T-helper 2 cell treated with Interferon-gamma antibody and Interleukin-4, amounts not matched to agents 100 ng/mL and 5 ng/mL, for 36 hours (primary cell): ENCODE measurements around the gene FLOT2. TPM values are rescaled to one million over a fixed set of nuclear protein-coding genes. Genes with fewer than 3 reads are reported as not detected.
"Not testable (repeated sequence)": the region's sequence is repeated elsewhere in the genome, so short reads cannot be mapped to it uniquely, and the experiment has no call there.

Experiments
- intact Hi-C: fragments of 100-400 bp; cut with micrococcal nuclease; formaldehyde crosslinking; loops from one replicate; pipeline ENCODE4 v1.15.1; 2023
- total RNA-seq: library from RNA; stranded (reverse); gene quantifications from 2 replicates; pipeline ENCODE4 v1.2.3, GENCODE V29; 2022

The FLOT2 gene
- total RNA-seq, 1 donor from 2014 or later, result 207 TPM

DNA sequence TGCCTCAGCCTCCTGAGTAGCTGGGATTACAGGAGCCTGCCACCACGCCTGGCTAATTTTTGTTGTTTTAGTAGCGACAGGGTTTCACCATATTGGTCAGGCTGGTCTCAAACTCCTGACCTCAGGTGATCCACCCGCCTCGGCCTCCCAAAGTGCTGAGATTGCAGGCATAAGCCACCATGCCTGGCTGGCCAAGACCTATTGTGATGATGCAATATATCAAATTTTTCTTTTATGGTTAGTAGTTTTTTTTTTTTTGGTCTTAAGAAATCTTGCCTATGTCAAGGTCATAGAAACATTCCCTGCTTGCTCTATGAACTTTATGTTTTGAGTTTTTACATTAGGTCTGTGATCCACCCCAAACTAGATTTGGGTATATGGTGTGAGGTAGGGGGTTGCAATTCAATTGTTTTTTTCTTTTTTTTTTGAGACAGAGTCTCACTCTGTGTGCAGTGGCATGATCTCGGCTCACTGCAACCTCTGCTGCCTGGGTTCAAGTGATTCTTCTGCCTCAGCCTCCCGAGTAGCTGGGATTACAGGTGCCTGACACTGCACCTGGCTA lies 20.3 kb downstream of the FLOT2 start:
- intact Hi-C loops, result not testable (repeated sequence)

DNA sequence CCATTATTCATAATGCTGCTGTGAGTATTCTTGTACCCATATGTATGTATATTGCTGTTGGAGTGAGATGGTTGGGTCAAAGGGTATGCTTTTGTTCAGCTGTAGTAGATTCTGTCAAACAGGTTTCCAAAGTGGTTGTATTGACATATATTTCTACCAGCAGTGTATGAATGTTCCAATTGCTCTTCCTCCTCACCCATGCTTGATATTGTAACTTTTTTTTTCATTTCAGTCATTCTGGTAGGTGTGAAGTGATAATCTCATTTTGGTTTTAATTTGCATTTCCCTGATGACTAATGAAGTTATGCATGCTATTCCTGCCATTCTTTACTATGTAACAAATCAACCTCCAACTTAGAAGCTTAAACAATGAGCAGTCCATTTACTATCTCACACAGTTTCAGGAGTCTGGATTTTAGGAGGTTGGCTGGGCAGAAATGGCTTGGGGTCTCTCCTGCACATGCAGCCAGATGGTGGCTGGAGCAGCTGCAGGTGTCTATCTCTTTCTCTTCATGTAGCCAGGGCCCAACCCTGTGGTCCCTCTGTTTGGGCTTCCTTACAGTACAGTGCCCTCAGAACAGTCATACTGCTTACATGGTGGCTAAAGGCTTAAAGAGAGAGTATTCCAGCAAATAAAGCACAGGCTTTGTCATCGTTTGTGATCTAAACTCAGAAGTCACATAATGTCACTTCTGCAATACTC lies 21.5 kb downstream of the FLOT2 start:
- intact Hi-C loops, result no loop called here

DNA sequence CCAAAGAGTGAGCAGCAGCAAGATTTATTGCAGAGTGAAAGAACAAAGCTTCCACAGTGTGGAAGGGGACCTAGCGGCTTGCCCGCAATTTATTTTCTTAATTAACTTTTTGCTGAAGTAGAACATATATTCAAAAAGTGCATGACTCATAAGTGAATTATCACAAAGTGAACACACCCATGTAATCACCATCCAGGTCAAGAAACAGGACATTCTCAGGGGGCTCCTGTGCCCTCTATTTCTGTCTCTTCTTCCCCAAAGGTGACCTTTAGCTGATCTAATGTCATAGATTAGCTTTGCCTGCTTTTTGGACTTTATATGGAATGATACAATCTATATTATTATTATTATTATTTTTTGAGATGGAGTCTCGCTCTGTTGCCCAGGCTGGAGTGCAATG lies 22.8 kb downstream of the FLOT2 start:
- intact Hi-C loops, result no loop called here

DNA sequence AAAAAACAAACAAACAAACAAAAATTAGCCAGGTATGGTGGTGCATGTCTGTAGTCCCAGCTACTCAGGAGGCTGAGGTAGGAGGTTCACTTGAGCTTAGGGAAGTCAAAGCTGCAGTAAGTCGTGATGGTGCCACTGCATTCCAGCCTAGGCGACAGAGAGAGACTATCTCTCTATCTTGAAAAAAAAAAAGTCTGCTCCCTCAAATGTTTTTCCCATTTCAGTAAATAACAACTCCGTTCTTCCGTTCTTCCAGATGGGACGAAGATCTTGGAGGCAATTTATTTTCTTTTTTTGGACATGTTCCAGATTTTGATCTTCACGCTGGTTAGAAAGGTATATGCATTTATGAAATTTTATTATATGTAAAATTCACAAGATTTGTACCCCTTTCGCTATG lies 23.7 kb downstream of the FLOT2 start:
- intact Hi-C loops, result no loop called here

DNA sequence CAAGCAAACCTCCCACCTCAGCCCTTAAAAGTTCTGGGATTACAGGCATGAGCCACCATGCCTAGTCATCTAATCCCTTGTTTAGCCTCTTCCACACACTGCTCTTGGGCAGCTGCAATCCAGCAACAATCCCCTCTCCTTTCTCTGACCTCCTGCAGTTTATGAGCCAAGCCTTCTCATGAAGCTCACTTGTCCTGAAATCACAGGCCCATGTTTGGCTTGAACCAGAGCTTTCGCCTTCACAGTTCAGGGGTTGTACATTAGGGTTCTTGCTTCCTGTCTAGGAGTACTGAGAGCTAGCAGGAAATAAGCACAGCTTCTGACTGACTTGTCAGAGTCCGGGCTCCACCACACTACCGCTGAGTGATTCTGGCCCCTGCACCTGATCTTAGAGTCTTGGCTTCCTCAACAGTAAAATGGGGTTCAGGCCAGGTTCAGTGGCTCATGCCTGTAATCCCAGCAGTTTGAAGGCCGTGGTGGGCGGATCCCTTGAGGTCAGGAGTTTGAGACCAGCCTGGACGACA lies 26.4 kb downstream of the FLOT2 start:
- intact Hi-C loops, result loop anchor here (2.0 kb wide), 1 partner anchor 16 kb away; the partner anchor contains the start of gene ERAL1

DNA sequence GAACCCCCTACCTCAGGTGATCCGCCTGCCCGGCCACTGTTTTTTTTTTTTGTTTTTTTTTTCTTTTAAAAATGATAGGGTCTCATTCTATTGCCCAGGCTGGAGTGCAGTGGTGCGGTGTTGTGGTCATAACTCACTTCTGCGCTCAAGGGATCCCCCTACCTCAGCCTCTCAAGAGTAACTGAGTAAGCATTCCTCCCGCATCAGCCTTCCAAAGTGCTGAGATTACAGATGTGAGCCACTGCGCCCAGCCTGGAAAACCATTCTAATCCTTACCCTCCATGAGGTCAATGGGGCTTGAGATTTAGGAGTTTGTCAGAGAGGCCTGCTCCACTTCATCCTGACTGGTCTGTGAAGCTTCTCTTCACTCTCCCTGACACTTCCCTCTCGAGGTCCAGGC lies 30.3 kb downstream of the FLOT2 start:
- intact Hi-C loops, result no loop called here

DNA sequence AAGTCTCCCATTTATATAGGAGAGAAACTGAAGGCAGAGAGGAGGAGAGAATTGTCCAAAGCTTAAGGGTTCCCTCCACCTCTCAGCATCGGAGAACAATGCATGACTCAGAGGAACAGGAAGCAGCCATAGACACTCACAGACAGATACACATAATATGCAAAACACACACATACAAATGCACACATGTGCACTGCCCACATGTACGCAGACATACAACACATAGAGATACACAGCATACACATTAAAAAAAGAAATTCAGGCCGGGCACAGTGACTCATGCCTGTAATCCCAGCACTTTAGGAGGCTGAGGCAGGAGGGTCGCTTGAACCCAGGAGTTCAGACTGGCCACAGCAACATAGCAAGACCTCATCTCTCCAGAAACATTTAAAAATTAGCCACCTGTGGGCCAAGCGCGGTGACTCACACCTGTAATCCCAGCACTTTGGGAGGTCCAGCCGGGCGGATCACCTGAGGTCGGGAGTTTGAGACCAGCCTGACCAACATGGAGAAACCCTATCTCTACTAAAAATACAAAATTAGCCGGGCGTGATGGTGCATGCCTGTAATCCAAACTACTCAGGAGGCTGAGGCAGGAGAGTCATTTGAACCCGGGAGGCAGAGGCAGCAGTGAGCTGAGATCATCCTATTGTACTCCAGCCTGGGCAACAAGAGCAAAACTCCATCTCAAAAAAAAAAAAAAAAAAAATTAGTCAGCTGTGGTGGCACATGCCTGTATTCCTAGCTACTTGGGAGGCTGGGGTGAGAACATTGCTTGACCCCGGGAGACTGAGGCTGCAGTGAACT lies 31.4 kb downstream of the FLOT2 start:
- intact Hi-C loops, result no loop called here

DNA sequence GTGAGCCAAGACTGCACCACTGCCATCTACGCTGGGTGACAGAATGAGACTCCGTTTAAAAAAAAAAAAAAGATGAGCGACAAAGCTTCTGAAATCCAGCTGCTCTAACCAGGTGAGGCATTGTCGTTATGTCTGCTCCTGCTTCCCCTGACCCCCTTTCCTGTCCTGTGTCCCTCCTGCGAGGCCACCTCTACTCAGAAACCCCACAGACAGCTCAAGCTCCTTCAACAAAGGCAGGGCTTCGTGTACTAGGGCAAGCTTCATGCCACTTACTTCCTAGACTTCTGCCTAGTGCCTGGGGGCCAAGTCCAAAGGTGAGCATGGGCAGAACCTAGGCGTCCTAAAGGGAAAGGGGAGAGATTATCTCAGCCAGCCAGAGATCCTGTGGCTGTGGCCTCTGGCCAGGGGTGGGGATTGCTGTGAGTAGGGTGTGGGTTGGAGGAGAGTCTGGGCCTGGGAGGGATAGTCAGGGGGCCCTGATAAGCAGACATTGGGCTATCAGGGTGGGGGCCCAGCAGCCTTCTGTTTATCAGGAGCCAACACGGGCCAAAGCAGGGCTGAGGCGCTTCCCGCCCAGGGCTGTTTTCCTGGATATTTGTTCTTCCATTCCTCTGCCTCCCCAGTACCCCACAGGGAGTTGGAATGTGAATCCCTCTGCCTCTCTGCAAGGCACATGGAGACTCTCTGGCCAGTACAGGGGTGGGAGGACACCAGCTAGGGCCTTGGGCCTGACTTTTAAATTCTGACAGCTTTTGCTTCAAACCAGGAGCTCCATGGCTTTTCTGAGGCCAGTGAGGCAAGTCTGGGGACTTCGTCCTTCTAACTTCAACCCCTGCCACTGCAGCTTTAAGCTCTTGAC lies 32.3 kb downstream of the FLOT2 start:
- intact Hi-C loops, result no loop called here

DNA sequence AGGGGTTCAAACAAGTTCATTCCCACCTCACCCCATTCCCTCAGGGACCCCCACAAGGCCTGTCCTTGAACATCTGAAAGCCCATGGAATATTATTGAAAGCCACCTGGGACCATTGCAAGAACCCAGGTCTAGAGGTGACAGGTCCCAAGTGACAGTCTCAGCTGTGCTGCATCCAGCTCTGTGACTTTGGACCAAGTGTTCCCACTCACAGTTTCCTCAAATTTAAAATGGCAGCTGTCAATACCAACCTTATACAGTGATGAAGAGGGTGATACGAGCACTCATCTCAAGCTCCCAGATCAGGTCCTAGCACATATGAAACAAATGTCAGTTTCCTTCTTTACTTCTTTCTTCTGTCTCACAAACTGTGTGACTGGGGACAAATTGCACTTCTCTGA lies 33.6 kb downstream of the FLOT2 start:
- intact Hi-C loops, result no loop called here

DNA sequence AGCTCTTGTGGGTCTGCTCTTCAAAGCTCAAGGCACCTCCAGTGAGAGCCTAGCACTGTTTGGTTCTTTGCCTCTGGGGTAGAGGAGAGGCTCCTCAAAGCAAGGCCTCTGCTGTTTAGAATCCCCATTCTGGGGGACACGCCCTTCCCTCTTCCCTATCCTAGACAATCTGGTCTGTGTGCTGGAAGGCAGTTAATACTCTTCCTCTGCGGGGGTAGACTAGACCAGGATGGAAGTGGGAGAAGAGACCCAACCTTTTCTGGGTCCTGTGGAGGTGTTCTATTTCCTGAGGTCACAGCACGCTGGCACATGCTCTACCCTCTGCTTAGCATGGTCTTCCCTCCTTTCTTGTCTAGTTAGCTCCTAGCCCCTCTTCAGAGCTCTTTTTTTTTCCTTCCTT lies 35.0 kb downstream of the FLOT2 start:
- intact Hi-C loops, result no loop called here

DNA sequence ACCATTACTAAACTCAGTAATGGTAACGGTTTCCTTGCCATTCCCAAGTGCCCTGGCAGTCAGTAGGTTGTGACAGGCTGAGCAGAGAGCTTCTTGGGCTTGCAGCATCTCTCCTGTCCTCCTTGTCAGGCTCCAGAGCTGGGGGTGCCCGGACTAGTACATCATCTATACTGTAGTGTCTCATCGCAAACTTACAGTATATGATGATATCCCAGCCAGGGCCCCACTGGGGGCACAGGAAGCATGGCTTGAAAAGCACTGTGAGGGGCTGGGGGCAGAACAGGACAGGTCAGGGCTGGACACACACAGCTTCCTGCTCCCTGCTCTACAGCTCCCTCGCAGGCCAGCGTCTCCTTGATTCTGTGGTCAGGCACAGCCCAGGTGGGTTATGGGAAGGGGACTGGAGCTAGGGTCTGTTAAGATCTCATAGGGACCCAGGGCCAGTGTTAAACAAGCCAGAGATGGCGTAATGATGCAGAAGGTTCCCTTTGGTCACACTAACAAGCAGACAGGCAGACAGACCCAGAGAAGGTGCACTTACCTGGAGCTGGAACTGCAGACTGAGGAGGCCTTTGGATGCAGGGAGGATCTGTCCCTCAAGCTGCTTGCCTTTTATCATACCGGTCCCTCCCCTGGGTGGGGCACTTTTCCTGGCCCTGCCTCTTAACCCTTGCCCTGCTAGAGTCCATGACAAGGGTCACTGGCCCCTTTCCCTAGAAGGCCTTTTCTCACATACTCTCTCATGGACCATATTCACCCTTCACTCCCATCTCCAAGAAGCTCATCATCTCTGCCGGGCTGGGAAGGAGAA lies 35.9 kb downstream of the FLOT2 start:
- intact Hi-C loops, result no loop called here

DNA sequence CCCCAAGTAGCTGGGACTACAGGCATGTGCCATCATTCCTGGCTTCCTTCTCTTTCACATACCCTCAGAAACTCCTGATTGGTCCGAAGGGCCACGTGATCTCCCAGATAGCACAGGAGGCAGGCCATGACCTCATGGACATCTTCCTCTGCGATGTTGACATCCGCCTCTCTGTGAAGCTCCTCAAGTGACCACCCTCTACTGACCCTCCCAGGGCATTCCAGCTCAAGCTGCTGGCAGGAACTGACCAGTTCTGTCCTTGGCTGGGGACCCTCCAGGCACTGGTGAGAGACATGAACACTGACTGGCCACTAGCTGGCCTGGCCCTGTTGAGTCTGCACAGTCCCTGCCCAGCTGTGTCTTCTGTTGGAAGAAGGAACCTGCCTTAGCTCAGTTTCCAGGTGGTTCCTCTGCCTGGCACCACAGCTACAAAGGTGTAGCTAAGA lies 37.1 kb downstream of the FLOT2 start:
- intact Hi-C loops, result no loop called here

DNA sequence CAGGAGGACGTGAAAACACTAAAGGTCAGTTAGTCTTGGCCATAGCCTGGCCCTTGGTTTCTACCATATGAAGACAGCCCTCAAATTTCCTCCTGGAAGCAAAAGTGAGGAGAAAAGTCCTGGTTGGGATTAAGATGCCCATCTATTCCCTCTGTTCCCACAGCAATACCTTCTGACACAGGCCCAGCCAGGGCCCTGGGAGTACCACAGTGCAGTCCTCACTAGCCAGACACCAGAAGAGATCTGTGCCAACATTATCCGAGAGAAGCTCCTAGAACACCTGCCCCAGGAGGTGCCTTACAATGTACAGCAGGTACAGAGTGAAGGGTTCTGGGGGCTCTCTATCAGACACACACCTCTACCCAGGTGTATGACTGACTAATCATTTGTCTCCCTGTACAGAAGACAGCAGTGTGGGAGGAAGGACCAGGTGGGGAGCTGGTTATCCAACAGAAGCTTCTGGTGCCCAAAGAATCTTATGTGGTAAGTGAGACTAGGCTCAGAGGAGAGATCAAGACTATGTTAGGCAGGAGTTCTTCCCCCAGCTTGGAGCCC lies 38.7 kb downstream of the FLOT2 start:
- intact Hi-C loops, result no loop called here

DNA sequence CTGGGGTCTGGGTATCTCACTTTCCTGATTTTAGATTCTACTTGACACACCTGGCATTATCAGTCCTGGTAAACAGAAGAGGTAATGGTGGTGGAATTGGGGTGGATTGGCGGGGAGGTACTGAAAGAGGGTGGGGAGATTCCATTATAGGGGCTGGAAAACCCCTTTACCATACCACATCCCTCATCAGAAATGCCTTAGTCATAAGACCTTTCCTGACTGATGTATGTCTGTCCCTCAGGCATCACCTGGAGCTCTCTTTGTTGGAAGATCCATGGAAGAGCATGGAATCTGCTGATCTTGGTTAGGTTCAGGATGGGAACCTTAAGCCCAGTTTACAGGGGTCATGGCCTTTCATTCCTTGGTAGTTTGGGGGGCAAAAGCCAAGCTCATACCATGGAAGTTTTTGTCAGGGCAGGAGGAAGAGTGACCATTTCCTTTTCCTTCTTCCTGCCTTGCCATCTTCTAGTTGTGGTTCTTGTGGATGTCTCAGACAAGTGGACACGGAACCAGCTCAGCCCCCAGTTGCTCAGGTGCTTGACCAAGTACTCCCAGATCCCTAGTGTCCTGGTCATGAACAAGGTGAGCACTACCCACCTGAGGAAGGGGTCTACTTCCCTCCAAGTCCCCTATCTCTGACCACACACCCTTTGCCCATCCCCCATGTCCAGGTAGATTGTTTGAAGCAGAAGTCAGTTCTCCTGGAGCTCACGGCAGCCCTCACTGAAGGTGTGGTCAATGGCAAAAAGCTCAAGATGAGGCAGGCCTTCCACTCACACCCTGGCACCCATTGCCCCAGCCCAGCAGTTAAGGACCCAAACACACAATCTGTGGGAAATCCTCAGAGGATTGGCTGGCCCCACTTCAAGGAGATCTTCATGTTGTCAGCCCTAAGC lies 39.4 kb downstream of the FLOT2 start:
- intact Hi-C loops, result no loop called here

DNA sequence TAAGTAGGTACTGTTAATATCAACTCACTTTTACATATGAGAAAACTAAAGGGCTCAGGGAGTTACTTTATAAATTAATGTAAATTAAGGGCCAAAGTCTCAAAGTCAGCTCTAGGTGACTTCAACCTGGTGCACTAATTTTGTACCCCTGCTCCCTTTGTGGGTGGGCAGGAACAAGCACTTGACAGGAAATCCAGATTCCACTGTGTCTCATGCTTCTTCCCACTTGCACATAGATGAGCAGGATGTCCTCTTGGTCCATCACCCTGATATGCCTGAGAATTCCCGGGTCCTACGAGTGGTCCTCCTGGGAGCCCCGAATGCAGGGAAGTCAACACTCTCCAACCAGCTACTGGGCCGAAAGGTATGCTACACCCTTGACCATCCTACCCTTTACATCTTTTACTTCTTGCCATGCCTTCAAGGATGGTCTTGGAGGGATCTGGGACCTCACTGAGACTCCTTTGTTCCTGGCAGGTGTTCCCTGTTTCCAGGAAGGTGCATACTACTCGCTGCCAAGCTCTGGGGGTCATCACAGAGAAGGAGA lies 41.4 kb downstream of the FLOT2 start:
- intact Hi-C loops, result no loop called here

DNA sequence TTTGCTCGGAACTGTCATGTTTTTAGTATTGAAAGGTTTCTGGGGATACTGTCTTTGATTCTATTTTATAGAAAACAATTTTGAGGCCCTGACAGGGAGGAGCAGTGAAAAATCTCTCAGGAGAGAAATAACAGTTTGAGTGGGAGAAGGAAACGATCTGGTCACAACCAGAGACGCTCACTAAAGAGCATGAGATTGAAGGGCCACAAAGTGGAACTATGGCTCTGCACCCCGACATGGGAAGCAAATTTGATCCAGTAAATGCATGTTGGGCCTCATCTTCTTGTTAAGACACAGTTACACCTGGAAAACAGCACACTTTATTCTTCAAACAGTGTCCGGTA lies 42.2 kb downstream of the FLOT2 start:
- intact Hi-C loops, result loop anchor here (2.0 kb wide), 2 partner anchors 15 to 47 kb away; partner anchors contain the start of gene DHRS13

DNA sequence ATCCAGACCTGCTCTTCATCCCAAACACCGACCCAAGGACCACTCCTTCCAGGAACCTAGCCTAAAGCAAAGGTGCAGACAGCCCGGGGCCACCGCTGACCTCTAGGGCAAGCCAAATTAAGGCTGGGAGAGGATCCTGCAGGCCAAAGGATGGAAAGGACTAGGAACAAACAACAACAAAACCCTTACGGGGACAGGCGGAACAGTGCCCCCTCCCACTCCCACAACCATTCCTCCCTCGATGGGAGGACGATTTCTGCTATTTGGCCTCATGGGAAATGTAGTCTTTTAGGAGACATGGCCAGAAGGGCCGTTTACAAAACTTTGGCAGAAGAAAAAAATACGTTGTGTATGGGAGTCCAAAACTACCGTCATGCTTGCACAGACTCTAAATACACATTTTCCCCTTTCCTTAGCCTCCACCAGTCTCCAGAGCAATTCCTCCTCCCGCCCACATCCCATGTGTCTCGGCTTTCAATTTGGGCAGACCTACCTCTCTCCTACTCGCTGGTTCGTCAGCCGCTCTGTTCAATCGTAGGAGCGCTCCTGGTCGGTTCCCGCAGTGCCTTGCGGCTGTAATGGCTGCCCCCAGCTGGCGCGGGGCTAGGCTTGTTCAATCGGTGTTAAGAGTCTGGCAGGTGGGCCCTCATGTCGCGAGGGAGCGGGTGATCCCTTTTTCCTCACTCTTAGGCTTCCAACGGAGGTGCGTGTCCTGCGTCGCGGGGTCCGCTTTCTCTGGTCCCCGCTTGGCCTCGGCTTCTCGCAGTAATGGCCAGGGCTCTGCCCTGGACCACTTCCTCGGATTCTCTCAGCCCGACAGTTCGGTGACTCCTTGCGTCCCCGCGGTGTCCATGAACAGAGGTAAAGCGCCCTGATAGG lies 42.8 kb downstream of the FLOT2 start, which contains the start of gene ERAL1:
ERAL1 (plus strand) TSS at position 560 of the 879 bp plus-strand sequence; CDS start at position 579, 19 bp downstream.
- intact Hi-C loops, result loop anchor here (2.0 kb wide), 2 partner anchors 16 to 48 kb away; partner anchors contain the start of gene DHRS13

DNA sequence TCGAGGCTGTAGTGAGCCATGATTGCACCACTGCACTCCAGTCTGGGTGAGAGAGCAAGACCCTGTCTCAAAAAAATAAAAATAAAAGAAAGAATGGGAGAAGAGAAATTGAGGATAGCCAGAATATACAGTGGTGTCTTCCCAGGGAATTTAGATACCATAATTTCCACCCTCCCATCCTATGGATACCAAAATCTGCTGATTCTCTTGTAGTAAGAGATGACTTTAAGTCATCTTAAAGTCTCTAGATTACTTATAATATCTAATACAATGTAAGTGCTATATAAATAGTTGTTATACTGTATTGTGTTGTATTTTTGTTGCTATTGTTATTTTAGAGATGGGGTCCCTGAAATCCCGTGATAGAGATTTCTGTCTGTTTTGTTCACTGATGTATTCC lies 44.2 kb downstream of the FLOT2 start:
- intact Hi-C loops, result no loop called here
